ENCODE measurements around the gene EXOC4. TPM values are rescaled to one million over a fixed set of nuclear protein-coding genes. Genes with fewer than 3 reads are reported as not detected.
"Not testable (repeated sequence)": the region's sequence is repeated elsewhere in the genome, so short reads cannot be mapped to it uniquely, and the experiment has no call there.

The EXOC4 gene
- total RNA-seq, 3 donors from 2014 or later, result 88.3 to 136 (median 99.6) TPM

DNA sequence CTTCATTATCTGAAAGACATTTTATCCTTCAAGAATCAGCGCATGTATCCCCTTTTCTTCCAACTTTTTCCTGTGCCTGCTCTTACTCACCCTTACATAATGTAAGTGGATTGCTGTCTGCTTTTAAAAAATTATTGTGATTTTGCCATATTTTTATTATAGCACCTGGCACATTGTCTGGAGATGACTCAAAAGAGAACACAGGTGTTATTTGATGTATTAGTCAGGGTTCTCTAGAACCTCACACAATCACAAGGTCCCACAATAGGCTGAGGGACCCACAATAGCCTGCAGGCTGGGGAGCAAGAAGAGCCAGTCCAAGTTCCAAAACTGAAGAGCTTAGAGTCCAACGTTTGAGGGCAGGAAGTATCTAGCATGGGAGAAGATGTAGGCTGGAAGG lies 390.0 kb downstream of the EXOC4 start:
- Histone ChIP-seq H3K4me1 (no peaks in the 10 kb centered on the region), H3K27ac (no peak overlapping the region), H3K9me3 (no peaks in the 10 kb centered on the region), H3K27me3 (no peaks in the 10 kb centered on the region), H3K4me3 (no peak overlapping the region), H3K36me3 (no peaks in the 10 kb centered on the region)
- no peak for TF ChIP-seq POLR2A (IDR thresholded peaks at IDR 0.05)
- TF ChIP-seq, protein P1, sequence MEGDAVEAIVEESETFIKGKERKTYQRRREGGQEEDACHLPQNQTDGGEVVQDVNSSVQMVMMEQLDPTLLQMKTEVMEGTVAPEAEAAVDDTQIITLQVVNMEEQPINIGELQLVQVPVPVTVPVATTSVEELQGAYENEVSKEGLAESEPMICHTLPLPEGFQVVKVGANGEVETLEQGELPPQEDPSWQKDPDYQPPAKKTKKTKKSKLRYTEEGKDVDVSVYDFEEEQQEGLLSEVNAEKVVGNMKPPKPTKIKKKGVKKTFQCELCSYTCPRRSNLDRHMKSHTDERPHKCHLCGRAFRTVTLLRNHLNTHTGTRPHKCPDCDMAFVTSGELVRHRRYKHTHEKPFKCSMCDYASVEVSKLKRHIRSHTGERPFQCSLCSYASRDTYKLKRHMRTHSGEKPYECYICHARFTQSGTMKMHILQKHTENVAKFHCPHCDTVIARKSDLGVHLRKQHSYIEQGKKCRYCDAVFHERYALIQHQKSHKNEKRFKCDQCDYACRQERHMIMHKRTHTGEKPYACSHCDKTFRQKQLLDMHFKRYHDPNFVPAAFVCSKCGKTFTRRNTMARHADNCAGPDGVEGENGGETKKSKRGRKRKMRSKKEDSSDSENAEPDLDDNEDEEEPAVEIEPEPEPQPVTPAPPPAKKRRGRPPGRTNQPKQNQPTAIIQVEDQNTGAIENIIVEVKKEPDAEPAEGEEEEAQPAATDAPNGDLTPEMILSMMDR (IDR thresholded peaks at IDR 0.05), result no peak
- TF ChIP-seq POLR2AphosphoS5 (IDR thresholded peaks at IDR 0.05), result no peak
- DNase-seq (ENCODE audit: low spot score in 2 of 2), result no peak
- intact Hi-C loops (cut with DNase I; ENCODE audit: low total_unique reads), result no loop called here

DNA sequence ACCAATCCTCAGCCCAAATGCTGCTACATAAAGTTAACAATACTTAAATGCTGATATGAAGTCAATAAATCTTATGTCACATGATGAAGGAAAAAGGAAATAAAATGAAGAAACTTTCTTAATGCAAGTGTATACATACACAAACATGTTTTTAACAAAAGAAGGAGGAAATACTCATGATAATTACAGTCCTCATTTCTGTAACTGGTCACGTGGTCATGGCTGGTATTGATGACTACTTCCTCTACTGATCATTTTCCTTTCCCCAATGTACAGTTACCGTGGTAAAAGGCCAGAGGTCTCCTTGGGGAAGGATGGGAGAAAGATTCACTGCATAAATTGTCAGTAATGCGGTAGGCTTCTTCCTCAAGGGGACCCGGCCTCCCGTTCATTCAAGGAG lies 390.8 kb downstream of the EXOC4 start:
- H3K36me3 ChIP-seq; H3K27me3 ChIP-seq; DNase-seq (ENCODE audit: low spot score in 2 of 2); H3K4me1 ChIP-seq; H3K9me3 ChIP-seq; intact Hi-C loops (cut with DNase I; ENCODE audit: low total_unique reads); H3K4me3 ChIP-seq; H3K27ac ChIP-seq: not testable (repeated sequence)

DNA sequence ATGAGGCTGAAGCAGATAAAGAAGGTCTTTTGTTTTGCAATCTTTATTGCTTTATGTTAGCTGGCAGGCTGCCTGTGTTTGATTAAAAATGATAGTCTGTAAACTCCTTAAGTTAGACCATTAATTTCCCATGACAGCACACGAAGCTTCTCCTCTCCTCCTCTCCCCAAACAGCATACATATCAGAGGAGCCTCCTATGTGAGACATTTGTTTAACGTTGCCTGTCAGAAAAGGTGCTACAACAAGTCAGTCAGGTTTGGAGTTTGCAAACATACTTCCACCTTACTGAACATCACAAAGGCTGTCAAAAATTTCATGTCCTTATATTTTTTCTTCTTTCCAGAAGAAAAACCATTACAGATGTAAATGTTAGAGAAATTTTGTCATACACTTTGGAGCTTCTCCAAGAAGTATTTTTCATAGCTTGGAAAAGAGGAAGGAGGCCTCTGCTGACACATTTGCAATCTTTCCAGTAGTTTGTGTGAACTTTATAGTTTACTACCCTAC lies 393.1 kb downstream of the EXOC4 start:
- Histone ChIP-seq H3K27me3 (no peaks in the 10 kb centered on the region), H3K36me3 (no peaks in the 10 kb centered on the region), H3K4me3 (no peak overlapping the region), H3K27ac (no peak overlapping the region), H3K9me3 (no peaks in the 10 kb centered on the region), H3K4me1 (no peaks in the 10 kb centered on the region)
- TF ChIP-seq POLR2A (IDR thresholded peaks at IDR 0.05), result no peak
- TF ChIP-seq, protein P1 (IDR thresholded peaks at IDR 0.05), result no peak
- no peak for TF ChIP-seq POLR2AphosphoS5 (IDR thresholded peaks at IDR 0.05)
- no peak for DNase-seq (ENCODE audit: low spot score in 2 of 2)
- intact Hi-C loops (cut with DNase I; ENCODE audit: low total_unique reads), result no loop called here

DNA sequence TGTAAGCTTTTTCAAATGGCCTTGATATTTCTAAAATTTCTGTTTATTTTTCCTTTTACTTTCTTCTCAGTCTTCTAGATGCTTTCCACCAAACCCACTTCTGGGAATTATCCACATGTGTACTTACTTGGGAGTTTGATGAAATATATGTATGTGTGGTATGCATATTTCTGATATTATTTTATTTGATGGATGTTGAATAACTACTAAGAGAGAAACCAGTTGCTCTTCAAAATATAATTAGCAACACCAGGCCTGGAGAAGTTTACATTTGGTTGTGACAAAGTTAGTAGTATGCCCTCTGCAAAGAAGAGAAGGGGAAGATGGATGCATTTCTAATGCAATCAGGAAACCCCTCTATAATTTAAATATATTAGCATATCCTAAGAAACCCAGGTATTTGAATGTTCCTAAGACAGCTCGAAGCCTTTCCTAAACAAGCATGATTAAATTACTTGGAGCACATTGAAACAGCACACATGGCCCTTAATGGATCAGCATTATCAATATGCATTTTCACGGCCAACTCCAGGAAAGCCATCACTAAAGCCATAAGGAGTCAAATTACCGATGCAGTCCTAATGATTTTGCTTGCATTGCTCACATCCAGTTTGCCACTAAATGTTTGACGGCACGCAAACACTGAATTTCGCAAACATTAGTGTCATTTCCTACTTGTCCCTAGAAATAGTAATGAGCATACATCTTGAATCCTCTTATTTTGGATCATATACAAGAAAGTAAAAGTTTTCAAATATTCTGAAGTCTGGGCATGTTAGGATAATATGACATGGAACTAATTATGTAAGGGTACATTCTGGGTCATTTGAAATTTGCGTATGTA lies 393.8 kb downstream of the EXOC4 start:
- no peak for DNase-seq (ENCODE audit: low spot score in 2 of 2)
- Histone ChIP-seq H3K27ac (no peak overlapping the region), H3K9me3 (no peaks in the 10 kb centered on the region), H3K36me3 (no peaks in the 10 kb centered on the region), H3K4me1 (no peaks in the 10 kb centered on the region), H3K27me3 (no peaks in the 10 kb centered on the region), H3K4me3 (no peak overlapping the region)
- intact Hi-C loops (cut with DNase I; ENCODE audit: low total_unique reads), result no loop called here
- TF ChIP-seq, protein P1 (IDR thresholded peaks at IDR 0.05), result no peak
- TF ChIP-seq POLR2AphosphoS5 (IDR thresholded peaks at IDR 0.05), result no peak
- no peak for TF ChIP-seq POLR2A (IDR thresholded peaks at IDR 0.05)

DNA sequence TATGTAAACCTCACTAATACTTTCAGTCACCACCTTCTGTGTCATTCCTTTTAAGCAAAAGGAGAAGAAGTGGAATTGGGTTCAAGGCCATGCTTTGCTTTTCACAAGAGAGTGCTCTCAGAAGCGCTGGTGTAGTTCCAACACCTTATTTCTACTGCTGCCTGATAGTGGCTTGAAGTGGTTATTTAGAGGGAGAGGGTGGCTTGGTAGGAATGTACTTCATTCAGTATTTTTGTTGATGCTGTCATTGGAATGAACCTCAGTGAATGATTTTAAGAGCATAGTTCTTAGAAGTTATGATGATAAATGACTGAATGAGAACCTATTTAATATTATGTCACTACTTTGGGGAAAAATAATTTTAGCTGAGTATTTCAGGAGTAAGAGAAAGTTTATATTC lies 396.7 kb downstream of the EXOC4 start:
- H3K27me3 ChIP-seq, result no peaks in the 10 kb centered on the region
- H3K4me3 ChIP-seq, result no peak overlapping the region
- TF ChIP-seq POLR2AphosphoS5 (IDR thresholded peaks at IDR 0.05) (no peak), POLR2A (IDR thresholded peaks at IDR 0.05) (no peak)
- TF ChIP-seq, protein P1 (IDR thresholded peaks at IDR 0.05), result no peak
- no peak for DNase-seq (ENCODE audit: low spot score in 2 of 2)
- H3K9me3 ChIP-seq, result no peaks in the 10 kb centered on the region
- no peak overlapping the region for H3K27ac ChIP-seq
- H3K36me3 ChIP-seq, result no peaks in the 10 kb centered on the region
- intact Hi-C loops (cut with DNase I; ENCODE audit: low total_unique reads), result no loop called here
- no peaks in the 10 kb centered on the region for H3K4me1 ChIP-seq
